ENCODE measurements around the gene NUP210L.
A peak's percentile ranks its signal among the peaks of the same experiment; 100 is the strongest.

The NUP210L gene

DNA sequence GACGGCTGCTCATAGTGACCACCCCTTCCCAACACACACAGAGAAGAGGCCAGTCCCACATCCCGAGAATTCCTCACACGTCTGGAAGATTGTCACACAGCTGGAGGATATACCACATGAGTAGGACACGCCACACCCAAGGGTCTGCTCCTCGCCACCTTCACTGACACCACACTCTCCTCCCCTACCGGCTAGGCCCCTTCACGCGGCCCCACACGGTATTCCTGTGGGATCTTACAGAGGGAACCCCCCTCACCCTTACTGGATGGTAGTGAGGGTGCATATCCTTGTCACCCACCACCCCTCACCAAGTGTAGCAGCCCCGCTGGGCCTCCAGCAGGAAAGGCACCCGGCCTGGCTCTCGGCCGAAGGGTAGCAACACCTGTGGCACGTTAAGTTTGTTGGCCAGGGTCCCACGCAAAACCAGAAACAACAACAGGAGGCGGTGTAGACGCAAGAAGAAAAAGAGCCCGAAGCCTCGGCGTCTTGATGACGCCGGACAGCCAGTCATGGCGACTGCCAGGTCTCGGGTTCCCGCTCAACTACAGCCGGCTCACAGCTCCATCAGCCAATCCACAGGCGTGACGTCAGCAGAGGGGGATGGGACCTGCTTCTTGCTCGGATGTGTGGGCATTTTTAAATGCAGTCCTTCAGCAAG, at the start of gene NUP210L:
NUP210L (minus strand) TSS at position 540 of the 658 bp plus-strand sequence.
- no peak for DNase-seq (ENCODE audit: low spot score)

DNA sequence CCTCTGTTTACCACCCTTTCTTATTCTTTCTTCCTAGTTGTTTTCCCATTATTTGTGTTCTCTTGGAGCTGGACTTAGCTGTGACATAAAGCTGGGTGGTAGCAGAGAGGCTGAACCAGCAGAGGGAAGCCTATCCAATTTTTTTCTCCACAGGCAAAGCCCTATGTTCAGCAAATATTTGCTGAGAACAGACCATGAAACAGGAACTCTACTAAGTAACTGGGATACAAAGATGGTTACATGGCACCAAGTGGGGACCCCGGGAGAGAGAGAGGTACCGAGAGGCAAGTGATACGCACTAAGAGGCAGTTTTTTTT, 44.6 kb upstream of the NUP210L start:
- no peak for DNase-seq (ENCODE audit: low spot score)

DNA sequence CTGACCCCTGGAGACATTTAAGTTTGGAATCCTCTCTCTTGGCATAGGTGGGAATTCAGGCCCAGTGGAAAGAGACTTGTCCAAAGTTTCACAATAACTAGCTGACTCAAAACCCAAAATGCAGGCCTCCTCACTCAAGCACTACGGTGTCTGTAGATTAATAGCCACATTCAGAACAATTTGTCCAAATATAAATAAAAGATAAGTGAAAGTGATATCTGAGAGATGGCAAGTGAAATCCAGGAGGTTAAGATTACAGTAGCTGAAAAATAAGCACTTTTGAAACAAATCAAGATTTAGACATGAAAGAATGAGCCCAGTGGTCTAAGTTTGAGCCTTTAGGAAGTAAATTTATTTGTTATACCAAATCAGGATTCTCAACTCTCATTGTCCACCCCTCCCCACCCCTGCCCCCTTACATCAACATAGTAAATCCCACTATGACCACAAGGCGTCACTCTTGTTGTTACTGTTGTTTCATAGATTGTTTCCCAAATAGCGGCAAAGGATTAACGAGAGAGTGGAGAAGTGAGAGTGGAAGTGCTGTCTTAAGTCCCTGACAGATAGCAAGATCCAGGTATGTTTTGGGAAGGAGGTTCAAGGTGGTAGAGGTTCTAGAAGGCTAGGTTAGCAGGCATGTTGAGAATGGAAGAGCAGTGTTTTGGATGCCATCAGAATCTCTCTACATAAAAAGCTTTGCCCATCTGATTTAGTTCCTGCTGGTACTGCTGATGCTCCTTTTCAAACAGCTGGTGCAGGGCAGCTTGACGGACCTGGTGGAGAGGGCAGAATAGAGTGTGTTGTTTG, 44.1 kb upstream of the NUP210L start:
- no peak for DNase-seq (ENCODE audit: low spot score)

- no peak for DNase-seq (ENCODE audit: low spot score)
These were observed 38.9 kb upstream of the NUP210L start for GRCh38 chr1:154193821-154194220.

DNA sequence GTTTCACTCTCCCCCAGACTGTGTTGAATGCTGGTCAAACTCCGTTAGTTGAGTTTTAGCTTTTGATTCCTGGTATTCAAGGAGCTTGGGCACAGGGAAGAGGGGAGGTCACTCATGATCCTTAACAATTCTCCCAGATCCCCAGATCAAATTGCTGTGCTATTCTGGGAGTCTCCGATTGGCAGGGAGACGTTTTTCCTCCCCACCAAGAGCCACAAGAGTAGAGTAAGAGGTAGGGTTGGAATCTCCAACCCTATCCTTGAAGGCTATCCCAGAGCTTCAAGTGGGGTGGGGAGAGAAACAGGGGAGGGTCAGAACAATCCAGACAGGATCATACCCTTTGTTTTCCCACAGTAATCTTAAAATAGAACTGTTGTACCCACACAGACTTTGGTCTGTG, 37.6 kb upstream of the NUP210L start:
- no peak for DNase-seq (ENCODE audit: low spot score)

DNA sequence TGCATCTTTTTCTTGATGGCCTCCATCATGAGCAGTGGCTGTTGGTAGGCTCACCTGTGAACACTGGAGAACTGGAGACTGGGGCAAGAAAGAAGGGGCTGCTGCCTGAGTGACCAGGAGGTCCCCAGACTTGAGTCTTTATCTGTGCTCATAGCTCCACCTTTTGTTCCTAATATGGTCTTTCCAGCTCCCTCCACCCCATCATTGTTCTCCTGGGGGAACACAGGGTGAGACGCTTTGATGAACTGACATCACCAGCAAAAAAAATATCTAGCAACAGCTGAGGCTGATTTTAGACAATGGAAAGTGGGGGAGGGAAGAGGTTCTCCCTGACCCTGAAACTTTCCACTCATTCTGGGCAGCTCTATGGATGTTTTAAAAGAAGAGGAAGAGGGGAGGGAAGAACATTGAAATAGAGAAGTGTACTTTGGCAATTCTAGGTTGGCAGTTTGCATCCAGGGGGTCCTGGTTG, 37.2 kb upstream of the NUP210L start, which contains the start of gene TPM3:
TPM3 (minus strand) TSS at position 111 of the 472 bp plus-strand sequence; CDS start at position 29, 82 bp downstream.
- no peak for DNase-seq (ENCODE audit: low spot score)

DNA sequence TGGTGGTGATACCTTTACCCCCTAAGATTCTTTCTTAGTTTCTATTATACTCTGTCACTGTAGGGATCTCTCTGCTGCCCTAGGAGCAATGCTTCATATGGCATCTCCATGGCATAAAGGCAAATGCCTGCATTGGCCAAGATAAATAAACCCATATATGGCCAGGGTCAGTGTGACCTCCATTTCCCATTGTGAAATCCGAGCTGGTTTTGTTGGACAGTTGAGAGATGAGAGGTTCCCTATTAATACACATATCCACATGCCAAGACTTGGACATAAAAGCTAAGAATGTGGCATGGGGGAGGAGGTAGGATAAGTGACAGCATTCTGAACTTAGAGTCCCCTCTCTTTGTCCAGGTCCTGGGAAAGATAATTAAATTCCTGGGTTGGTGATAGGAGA, 35.7 kb upstream of the NUP210L start:
- no peak for DNase-seq (ENCODE audit: low spot score)

DNA sequence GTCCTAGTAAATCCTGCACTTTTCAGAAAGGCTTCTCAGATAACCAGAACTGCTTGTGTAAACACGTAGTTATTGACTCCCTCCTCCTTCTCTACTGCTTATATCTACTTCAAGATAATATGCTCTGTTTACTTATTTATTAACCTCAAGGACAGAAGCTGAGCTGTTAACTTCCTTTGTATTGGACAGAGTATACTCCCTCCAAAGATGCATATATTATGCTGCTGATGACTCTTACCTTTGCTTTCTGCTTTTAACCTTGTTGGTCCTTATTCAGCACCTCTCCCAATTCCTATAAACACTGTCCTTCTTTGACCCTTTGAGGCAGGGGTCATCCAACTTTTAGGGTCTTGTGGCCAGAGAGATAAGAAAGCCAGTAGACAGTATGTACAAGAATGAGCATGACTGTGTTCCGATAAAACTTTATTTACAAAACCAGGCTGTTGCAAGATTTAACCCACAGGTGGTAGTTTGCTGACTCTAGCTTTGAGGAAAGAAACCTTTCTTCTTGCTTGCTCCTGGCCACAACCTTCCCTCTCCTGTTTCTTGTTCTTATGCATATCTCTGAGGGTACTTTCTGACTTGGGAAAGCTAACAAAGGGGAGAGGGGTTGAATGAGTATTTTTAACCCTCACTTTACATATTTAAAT, 32.1 kb upstream of the NUP210L start:
- DNase-seq (ENCODE audit: low spot score): no peak

DNA sequence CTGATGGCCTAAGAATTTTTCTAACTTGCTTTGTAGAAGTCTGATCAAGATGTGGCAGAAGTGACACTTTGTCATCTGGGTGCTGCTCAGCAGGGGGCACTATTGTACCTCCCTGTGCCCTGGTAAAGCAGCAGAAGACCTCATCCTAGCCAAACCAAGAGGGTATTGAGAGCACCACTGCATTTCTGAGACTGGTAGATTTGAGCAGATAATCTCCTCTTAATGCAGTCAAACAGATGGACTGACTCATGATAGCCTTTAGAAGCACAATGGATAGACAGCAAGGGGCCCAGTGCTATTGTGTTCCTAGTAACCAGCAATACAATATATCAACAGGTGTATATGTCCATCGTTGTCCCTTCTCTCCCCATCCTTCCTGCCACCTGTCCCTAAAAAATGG, 31.3 kb upstream of the NUP210L start:
- DNase-seq (ENCODE audit: low spot score): peak; percentile 79

DNA sequence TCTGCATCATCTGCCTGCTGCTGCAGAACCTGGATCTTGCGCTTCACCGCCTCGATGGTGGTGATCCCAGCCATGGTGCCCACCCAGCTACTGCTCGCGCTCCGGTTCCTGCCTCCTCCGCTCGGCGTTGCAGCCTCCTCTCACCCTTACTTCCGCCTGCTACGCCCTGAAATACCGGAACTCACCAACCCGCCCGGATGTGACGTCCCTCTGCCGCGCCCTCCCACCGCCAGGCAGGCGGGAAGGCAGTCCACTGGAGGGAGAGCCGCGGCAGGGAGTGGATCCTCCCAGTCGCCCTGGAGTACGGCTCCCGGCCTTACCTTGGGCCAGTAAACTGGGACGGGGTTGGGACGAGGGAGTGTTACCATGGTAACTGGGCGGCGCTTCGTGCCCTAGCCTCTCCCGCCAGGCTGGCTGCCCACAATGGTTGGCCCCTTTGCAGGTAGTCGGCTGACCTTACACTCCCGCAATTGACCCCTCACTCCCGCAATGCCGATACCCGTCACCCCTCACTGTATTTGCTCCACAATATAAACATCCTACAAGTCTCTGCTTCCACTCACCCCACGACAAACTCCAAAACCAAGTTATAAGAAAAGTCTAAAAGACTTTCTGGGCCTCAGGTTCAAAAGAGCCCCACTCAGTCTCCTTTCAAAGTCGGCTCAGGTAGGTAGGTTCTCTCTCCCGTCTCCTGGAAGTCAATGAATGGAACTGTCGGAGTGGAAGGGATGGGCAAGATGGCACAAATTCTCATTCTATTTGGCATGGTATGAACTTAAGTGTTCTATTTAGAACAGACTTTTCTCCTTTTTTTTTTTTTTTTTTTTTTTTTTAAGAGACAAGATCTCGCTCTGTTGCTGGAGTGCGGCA, 28.4 kb upstream of the NUP210L start:
- peak; percentile 94 for DNase-seq (ENCODE audit: low spot score)

- peak; percentile 74 for DNase-seq (ENCODE audit: low spot score)
These were observed 27.6 kb upstream of the NUP210L start for GRCh38 chr1:154182344-154183045.

- DNase-seq (ENCODE audit: low spot score): no peak
These were observed 27.1 kb upstream of the NUP210L start for GRCh38 chr1:154181944-154182343.

- no peak for DNase-seq (ENCODE audit: low spot score)
These were observed 25.2 kb upstream of the NUP210L start for GRCh38 chr1:154179946-154180687.

DNA sequence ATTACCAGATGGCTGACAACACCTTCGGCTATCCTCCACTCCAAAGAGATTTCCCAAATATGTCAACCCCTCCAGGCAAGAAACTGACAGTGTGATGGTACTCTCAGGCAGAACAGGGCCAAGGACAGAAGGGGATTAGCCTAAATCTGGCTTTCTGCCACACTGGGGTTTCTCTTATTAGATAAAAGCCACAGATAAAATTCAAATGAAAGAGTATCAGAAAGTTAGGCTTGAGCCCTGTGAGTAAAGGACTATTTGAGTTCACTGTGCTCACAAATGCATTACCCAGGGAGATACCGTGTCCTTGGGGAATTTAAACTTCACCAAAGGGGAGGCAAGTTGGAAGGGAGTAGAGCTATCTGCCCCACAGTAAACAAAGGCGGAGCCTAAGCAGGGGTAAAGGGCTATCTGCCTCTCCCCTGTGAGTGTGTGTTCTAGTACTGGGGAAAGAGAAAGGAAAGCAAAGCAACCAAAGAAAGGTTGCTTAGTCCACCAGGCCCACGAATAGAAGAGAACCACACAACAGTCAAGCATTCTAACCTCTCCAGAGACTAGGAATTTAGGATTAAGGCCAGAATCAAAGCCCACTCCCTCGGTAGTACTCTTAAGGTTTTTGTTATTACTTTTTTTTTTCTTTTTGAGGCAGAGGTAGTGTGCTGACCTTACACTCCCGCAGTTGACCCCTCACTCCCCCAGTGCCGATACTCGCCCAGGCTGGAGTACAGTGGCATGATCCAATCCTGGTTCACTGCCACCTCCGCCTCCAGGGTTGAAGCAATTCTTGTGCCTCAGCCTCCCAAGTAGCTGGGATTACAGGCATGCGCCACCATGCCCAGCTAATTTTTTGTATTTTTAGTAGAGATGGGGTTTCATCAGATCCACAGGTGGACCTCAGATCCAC, 24.3 kb upstream of the NUP210L start:
- no peak for DNase-seq (ENCODE audit: low spot score)

- DNase-seq (ENCODE audit: low spot score): no peak
These were observed 23.1 kb upstream of the NUP210L start for GRCh38 chr1:154178013-154178412.

DNA sequence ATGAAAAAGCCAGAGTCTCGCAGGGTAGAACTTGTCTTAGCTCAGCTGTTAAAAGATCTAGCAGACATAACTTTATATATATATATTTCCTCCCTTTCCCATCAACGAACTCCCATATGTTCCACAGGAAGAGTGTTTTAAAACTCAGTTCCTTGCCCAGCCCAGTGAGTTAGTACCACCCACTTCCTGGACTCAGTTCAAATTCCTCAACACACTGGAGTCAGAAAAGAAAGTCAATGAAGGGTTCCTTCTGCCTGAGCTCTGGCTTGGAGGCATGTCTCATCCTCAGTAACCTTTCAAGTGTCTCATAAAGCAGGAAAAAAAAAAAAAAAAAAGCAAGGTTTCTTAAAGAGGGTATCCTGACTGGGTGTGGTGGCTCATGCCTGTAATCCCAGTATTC, 21.5 kb upstream of the NUP210L start:
- DNase-seq (ENCODE audit: low spot score): peak; percentile 83

- DNase-seq (ENCODE audit: low spot score): no peak
These were observed 19.8 kb upstream of the NUP210L start for GRCh38 chr1:154174654-154175053.

DNA sequence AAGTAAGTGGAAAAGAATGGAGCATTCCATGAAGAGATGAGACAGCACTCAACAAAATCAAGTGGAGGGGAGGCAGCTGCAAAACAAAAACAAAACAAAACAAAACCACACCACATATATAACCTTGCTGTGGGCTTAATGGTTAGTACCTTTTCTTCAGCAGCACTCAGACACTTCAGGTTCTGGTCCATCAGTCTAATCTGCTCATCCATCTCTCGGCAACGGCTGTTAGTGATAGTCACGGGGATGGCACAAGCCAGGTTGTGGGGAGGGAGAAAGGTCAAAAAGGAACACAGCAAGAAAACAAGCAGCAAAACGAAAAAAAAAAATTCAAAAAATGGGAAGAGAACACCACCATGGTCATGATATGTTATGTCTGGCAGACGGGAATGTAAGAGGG, 17.0 kb upstream of the NUP210L start:
- DNase-seq (ENCODE audit: low spot score): no peak

- no peak for DNase-seq (ENCODE audit: low spot score)
These were observed 16.3 kb upstream of the NUP210L start for GRCh38 chr1:154171223-154171583.

Data from kidney capillary endothelial cell (primary cell).